ENCODE results near the gene SSBP4. TPM values are rescaled to one million over a fixed set of nuclear protein-coding genes. Genes with fewer than 3 reads are reported as not detected.

The SSBP4 gene
- total and polyA plus RNA-seq, 2 of the 8 experiments (the other 6 are each of a cell fraction or from before 2014, with no cell fraction given), result 26.4 to 33.7 TPM

DNA sequence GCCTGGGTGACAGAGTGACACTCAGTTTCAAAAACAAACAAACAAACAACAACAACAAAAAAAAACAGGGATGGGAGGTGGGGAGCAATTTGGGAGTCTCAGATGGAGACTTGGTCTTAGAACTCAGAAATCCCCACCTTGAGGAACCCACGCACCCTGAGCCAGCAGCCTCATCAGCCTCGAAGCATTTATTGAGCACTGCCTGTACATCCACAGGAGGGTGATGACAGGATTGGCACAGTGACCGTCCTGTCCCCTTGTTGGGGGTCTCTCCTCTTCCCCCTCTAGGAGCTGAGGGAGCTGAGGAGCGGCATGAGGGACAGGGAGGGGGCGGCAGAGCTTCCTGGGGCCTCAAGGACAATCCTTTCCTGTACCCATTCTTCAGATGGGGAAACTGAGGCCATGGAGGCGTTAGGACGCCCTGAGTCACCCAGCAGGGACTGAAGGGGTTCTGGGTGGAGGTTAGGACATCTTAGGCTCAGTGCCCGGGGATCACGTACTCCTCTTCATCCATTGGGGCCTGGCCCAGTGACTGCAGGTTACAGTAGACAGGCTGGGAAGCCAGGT, 27.6 kb upstream of the SSBP4 start (continued):
- TF ChIP-seq, protein P1, sequence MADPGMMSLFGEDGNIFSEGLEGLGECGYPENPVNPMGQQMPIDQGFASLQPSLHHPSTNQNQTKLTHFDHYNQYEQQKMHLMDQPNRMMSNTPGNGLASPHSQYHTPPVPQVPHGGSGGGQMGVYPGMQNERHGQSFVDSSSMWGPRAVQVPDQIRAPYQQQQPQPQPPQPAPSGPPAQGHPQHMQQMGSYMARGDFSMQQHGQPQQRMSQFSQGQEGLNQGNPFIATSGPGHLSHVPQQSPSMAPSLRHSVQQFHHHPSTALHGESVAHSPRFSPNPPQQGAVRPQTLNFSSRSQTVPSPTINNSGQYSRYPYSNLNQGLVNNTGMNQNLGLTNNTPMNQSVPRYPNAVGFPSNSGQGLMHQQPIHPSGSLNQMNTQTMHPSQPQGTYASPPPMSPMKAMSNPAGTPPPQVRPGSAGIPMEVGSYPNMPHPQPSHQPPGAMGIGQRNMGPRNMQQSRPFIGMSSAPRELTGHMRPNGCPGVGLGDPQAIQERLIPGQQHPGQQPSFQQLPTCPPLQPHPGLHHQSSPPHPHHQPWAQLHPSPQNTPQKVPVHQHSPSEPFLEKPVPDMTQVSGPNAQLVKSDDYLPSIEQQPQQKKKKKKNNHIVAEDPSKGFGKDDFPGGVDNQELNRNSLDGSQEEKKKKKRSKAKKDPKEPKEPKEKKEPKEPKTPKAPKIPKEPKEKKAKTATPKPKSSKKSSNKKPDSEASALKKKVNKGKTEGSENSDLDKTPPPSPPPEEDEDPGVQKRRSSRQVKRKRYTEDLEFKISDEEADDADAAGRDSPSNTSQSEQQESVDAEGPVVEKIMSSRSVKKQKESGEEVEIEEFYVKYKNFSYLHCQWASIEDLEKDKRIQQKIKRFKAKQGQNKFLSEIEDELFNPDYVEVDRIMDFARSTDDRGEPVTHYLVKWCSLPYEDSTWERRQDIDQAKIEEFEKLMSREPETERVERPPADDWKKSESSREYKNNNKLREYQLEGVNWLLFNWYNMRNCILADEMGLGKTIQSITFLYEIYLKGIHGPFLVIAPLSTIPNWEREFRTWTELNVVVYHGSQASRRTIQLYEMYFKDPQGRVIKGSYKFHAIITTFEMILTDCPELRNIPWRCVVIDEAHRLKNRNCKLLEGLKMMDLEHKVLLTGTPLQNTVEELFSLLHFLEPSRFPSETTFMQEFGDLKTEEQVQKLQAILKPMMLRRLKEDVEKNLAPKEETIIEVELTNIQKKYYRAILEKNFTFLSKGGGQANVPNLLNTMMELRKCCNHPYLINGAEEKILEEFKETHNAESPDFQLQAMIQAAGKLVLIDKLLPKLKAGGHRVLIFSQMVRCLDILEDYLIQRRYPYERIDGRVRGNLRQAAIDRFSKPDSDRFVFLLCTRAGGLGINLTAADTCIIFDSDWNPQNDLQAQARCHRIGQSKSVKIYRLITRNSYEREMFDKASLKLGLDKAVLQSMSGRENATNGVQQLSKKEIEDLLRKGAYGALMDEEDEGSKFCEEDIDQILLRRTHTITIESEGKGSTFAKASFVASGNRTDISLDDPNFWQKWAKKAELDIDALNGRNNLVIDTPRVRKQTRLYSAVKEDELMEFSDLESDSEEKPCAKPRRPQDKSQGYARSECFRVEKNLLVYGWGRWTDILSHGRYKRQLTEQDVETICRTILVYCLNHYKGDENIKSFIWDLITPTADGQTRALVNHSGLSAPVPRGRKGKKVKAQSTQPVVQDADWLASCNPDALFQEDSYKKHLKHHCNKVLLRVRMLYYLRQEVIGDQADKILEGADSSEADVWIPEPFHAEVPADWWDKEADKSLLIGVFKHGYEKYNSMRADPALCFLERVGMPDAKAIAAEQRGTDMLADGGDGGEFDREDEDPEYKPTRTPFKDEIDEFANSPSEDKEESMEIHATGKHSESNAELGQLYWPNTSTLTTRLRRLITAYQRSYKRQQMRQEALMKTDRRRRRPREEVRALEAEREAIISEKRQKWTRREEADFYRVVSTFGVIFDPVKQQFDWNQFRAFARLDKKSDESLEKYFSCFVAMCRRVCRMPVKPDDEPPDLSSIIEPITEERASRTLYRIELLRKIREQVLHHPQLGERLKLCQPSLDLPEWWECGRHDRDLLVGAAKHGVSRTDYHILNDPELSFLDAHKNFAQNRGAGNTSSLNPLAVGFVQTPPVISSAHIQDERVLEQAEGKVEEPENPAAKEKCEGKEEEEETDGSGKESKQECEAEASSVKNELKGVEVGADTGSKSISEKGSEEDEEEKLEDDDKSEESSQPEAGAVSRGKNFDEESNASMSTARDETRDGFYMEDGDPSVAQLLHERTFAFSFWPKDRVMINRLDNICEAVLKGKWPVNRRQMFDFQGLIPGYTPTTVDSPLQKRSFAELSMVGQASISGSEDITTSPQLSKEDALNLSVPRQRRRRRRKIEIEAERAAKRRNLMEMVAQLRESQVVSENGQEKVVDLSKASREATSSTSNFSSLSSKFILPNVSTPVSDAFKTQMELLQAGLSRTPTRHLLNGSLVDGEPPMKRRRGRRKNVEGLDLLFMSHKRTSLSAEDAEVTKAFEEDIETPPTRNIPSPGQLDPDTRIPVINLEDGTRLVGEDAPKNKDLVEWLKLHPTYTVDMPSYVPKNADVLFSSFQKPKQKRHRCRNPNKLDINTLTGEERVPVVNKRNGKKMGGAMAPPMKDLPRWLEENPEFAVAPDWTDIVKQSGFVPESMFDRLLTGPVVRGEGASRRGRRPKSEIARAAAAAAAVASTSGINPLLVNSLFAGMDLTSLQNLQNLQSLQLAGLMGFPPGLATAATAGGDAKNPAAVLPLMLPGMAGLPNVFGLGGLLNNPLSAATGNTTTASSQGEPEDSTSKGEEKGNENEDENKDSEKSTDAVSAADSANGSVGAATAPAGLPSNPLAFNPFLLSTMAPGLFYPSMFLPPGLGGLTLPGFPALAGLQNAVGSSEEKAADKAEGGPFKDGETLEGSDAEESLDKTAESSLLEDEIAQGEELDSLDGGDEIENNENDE (IDR thresholded peaks at IDR 0.05; ENCODE audit: insufficient replicate concordance, low read length), result no peak
- no peak for TF ChIP-seq EZH2 (IDR thresholded peaks at IDR 0.05; ENCODE audit: low read depth, low read length, severe bottlenecking)
- TF ChIP-seq ZNF274 (IDR thresholded peaks at IDR 0.05; ENCODE audit: borderline replicate concordance, extremely low read depth, low read length), result no peak
- no peak for TF ChIP-seq RXRA (IDR thresholded peaks at IDR 0.05; ENCODE audit: insufficient read depth, low read depth, low read length)
- no peak for TF ChIP-seq YY1 (IDR thresholded peaks at IDR 0.05; ENCODE audit: low read depth, low read length)

Measured in H1 (cell line).